ENCODE data around the gene ATP6AP2. TPM values are rescaled to one million over a fixed set of nuclear protein-coding genes. Genes with fewer than 3 reads are reported as not detected.
"Not testable (repeated sequence)": the region's sequence is repeated elsewhere in the genome, so short reads cannot be mapped to it uniquely, and the experiment has no call there.

The ATP6AP2 gene
- total RNA-seq, 2 donors from 2014 or later, result 81.2 to 82.6 TPM

DNA sequence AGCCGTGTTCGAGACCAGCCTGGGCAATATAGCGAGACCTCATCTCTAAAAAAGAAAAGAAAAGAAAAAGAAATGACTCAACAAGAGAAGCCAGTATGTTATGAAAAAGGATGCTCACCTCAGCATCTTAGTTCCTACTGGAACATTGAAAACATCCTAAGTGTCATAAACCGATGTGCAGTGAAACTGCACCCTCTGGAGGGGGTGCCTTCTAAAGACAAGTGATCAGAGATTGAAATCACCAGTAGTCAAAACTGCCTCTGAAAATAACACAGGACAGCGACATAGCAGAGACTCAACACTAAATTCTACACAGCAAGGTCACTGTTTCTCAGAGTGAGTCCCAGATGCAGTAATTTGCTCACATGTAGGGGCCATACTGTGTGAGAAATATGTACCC, 28.0 kb upstream of the ATP6AP2 start:
- Mint-ChIP-seq H3K4me3 (no peak overlapping the region), H3K27me3 (peaks cover 7% of the 10 kb centered on the region), H3K27ac (no peak overlapping the region), H3K36me3 (ENCODE audit: low read depth) (no peaks in the 10 kb centered on the region), H3K4me1 (no peaks in the 10 kb centered on the region)
- DNase-seq, result no peak
- no peaks in the 10 kb centered on the region for H3K9me3 ChIP-seq (ENCODE audit: control insufficient read depth, low read length, poor library complexity, severe bottlenecking)
- ATAC-seq, result no peak

DNA sequence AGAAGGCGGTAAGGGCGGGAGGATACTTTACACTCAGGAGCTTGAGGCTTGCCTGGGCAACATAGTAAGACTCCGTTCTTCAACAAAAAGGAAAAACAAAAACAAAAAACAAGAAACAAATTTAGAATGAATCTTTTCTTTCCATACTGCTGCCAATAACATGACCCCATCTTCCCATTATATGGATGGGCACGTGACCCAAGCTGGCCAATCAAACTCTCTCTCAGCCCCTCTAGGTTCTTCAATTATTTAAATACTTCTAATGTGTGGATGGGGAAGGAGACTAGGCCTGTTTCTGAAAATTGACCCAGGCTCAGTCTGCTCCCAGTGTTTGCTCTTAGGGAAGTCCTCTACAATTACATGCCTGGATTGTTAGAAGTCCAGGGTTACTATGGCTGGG, 22.2 kb upstream of the ATP6AP2 start:
- no peak overlapping the region for H3K27ac Mint-ChIP-seq
- no peak overlapping the region for H3K4me3 Mint-ChIP-seq
- no peak for DNase-seq
- H3K4me1 Mint-ChIP-seq, result no peaks in the 10 kb centered on the region
- no peak for ATAC-seq
- H3K9me3 ChIP-seq (ENCODE audit: control insufficient read depth, low read length, poor library complexity, severe bottlenecking), result no peaks in the 10 kb centered on the region
- no peaks in the 10 kb centered on the region for H3K36me3 Mint-ChIP-seq (ENCODE audit: low read depth)
- no peaks in the 10 kb centered on the region for H3K27me3 Mint-ChIP-seq

DNA sequence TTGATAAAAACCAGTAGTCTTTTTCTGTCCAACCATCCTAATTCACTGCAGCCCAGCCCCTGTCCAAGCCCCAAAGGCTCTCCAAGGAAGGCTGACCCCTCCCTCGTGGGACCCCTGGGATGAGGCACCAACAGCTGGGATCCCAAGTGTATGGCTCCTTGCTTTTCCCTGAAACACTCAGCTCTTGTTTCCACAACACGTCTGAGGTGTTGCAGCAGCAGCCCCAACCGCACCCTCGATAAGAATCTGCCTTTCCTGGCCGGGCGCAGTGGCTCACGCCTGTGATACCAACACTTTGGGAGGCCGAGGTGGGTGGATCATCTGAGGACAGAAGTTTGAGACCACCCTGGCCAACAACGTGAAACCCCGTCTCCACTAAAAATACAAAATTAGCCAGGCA, 17.0 kb upstream of the ATP6AP2 start:
- Mint-ChIP-seq H3K27ac (no peak overlapping the region), H3K36me3 (ENCODE audit: low read depth) (no peaks in the 10 kb centered on the region), H3K4me1 (no peaks in the 10 kb centered on the region), H3K4me3 (no peak overlapping the region), H3K27me3 (no peaks in the 10 kb centered on the region)
- no peaks in the 10 kb centered on the region for H3K9me3 ChIP-seq (ENCODE audit: control insufficient read depth, low read length, poor library complexity, severe bottlenecking)
- no peak for DNase-seq
- ATAC-seq, result no peak

DNA sequence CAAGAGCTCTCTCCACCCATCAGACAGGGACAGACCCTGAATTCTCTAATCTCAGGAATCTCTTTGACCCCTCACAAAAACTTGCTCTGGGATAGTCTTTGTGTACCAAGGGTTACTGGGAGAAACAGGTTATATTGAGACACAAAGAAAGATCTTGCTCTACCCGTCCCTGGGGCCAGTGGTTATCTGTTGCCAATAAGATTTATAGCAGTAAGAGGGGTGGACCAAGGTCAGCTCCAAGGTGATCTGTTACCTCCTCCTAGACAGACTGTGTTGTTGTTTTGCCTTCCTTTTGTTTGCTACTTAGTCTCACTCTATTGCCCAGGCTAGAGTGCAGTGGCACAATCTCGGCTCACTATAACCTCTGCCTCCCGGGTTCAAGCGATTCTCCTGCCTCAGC, 16.3 kb upstream of the ATP6AP2 start:
- no peak overlapping the region for H3K27ac Mint-ChIP-seq
- H3K27me3 Mint-ChIP-seq, result no peaks in the 10 kb centered on the region
- no peak for ATAC-seq
- H3K4me1 Mint-ChIP-seq, result no peaks in the 10 kb centered on the region
- H3K36me3 Mint-ChIP-seq (ENCODE audit: low read depth), result no peaks in the 10 kb centered on the region
- DNase-seq, result no peak
- no peaks in the 10 kb centered on the region for H3K9me3 ChIP-seq (ENCODE audit: control insufficient read depth, low read length, poor library complexity, severe bottlenecking)
- H3K4me3 Mint-ChIP-seq, result no peak overlapping the region

DNA sequence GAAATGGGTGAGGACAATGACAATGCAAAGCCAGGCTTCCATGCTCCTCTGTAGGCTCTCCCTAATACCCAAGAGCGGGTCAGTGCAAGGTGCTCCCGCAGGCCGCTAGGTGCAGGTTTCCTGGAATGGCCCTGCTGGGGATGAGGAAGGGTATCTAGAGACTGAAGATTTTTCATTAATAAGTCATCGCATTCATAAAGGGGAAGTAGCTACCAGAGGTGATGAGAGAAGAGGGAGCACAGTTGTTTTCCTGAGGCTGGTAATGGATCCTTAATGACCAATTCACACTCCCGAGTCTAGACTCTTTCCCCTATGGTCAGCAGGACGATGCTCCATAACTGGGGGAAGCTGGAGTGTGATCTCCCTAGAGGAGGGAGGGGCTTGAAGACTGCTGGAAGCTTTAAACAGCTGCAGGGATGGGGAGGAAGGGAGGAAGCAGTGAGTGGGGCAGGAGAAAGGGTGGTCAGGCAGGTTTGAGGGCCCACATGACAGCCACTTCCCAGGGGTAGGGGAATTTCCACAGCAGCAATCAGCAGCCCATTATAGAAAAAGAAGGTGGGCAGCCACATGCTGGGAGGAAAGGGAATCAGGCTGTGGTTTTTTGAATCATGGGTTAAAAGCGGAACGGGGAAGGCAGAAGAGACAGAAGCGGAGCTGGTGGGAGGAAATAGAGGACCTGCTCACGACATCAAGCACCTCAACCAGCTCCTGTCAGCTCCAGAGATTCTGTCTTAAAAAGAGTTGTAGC, 10.2 kb upstream of the ATP6AP2 start:
- Mint-ChIP-seq H3K4me1 (peaks cover 5% of the 10 kb centered on the region), H3K36me3 (ENCODE audit: low read depth) (no peaks in the 10 kb centered on the region), H3K27me3 (no peaks in the 10 kb centered on the region), H3K27ac (no peak overlapping the region), H3K4me3 (peak overlapping the region; percentile 70)
- peak; percentile 14 for ATAC-seq
- no peak for DNase-seq
- H3K9me3 ChIP-seq (ENCODE audit: control insufficient read depth, low read length, poor library complexity, severe bottlenecking), result no peaks in the 10 kb centered on the region

DNA sequence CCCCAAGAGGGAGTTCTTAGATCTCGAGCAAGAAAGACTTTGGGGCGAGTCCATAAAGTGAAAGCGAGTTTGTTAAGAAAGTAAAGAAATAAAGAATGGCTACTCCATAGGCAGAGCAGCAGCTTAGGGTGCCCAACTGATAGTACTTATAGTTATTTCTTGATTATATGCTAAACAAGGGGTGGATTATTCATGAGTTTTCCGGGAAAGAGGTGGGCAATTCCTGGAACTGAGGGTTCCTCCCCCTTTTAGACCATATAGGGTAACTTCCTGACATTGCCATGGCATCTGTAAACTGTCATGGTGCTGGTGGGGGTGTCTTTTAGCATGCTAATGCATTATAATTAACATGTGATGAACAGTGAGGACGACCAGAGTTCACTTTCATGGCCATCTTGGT, 9.6 kb upstream of the ATP6AP2 start:
- DNase-seq; ATAC-seq; H3K9me3 ChIP-seq (ENCODE audit: control insufficient read depth, low read length, poor library complexity, severe bottlenecking); H3K4me1 Mint-ChIP-seq; H3K36me3 Mint-ChIP-seq (ENCODE audit: low read depth); H3K27me3 Mint-ChIP-seq; H3K27ac Mint-ChIP-seq: not testable (repeated sequence)
- H3K4me3 Mint-ChIP-seq, result peak overlapping the region; percentile 70

DNA sequence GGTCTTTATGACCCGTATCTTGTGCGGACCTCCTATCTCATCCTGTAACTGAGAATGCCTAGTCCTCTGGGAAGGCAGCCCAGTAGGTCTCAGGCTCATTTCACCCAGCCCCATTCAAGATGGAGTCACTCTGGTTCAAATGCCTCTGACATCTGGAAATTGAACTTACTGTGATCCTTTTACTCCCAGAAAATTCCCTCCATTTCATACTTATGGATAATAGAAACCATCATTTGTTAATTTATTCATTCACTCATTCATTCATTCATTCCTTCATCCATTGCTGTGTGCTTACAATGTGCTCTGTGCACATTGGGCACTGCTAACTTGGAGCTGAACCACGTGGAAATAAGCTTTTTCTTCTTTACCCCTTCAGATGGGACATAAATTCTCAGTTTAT, 9.2 kb upstream of the ATP6AP2 start:
- DNase-seq (no peak), ATAC-seq (no peak)
- H3K4me3 Mint-ChIP-seq, result no peak overlapping the region
- no peaks in the 10 kb centered on the region for H3K27me3 Mint-ChIP-seq
- no peaks in the 10 kb centered on the region for H3K9me3 ChIP-seq (ENCODE audit: control insufficient read depth, low read length, poor library complexity, severe bottlenecking)
- H3K4me1 Mint-ChIP-seq, result peaks cover 5% of the 10 kb centered on the region
- H3K27ac Mint-ChIP-seq, result no peak overlapping the region
- no peaks in the 10 kb centered on the region for H3K36me3 Mint-ChIP-seq (ENCODE audit: low read depth)

DNA sequence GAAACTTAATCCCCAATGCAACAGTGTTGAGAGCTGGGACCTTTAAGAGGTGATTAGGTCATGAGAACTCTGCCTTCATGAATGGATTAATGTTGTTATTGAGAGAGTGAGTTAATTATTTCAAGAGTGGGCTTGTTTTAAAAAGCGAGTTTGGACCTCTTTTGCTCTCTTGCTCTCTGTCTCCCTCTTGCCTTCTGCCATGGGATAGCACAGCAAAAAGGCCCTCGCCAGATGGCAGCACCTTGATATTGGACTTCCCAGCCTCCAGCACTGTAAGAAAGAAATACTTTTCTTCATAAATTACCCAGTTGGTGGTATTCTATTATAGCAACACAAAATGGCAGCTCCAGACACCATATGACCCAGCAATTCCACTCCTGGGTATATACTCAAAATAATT, 7.0 kb upstream of the ATP6AP2 start:
- Mint-ChIP-seq H3K4me1 (peaks cover 5% of the 10 kb centered on the region), H3K36me3 (ENCODE audit: low read depth) (no peaks in the 10 kb centered on the region), H3K4me3 (no peak overlapping the region), H3K27me3 (no peaks in the 10 kb centered on the region), H3K27ac (no peak overlapping the region)
- DNase-seq (peak in 2 of 3 donors; percentile 9 to 16), ATAC-seq (peak; percentile 83)
- no peaks in the 10 kb centered on the region for H3K9me3 ChIP-seq (ENCODE audit: control insufficient read depth, low read length, poor library complexity, severe bottlenecking)

DNA sequence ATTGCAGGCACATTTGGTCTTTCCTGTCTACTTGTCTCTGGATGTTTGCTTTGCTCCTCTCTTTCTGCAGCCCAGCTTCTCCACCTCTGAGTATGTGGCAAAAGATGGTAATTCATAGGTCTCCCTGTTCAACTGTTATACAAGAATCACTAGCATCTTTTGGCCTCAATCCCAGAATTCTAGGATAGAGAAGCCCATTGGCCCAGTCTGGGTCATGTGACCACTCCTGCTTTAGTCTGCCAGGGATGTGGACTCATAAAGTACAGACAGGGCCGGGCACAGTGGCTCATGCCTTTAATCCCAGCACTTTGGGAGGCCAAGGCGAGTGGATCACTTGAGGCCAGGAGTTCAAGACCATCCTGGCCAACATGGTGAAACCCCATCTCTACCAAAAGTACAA, 5.4 kb upstream of the ATP6AP2 start:
- not testable (repeated sequence) for ATAC-seq; H3K4me3 Mint-ChIP-seq; H3K9me3 ChIP-seq (ENCODE audit: control insufficient read depth, low read length, poor library complexity, severe bottlenecking); H3K27ac Mint-ChIP-seq; DNase-seq; H3K27me3 Mint-ChIP-seq; H3K4me1 Mint-ChIP-seq; H3K36me3 Mint-ChIP-seq (ENCODE audit: low read depth)

DNA sequence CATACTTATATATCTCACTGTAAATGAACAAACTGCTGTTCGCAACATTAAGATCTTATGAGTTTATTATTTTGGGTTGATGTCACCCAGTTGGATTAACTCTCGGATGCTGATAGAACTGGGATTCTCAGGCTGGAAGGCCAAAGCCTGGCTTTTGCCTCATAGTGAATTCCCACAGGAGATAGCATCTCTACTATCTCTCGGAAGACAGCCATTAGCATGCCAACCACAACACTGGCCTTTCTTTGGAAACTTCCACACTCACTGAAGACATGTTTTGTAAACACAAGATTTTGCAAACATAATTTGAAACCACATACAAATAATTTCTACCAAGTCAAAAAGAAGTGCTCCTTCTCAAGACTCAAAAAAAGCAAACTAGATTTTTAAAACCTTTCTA, 4.5 kb upstream of the ATP6AP2 start:
- H3K9me3 ChIP-seq (ENCODE audit: control insufficient read depth, low read length, poor library complexity, severe bottlenecking), result no peaks in the 10 kb centered on the region
- Mint-ChIP-seq H3K4me1 (peaks cover 2% of the 10 kb centered on the region), H3K4me3 (no peak overlapping the region), H3K36me3 (ENCODE audit: low read depth) (no peaks in the 10 kb centered on the region), H3K27ac (no peak overlapping the region), H3K27me3 (no peaks in the 10 kb centered on the region)
- DNase-seq, result no peak
- ATAC-seq, result no peak

DNA sequence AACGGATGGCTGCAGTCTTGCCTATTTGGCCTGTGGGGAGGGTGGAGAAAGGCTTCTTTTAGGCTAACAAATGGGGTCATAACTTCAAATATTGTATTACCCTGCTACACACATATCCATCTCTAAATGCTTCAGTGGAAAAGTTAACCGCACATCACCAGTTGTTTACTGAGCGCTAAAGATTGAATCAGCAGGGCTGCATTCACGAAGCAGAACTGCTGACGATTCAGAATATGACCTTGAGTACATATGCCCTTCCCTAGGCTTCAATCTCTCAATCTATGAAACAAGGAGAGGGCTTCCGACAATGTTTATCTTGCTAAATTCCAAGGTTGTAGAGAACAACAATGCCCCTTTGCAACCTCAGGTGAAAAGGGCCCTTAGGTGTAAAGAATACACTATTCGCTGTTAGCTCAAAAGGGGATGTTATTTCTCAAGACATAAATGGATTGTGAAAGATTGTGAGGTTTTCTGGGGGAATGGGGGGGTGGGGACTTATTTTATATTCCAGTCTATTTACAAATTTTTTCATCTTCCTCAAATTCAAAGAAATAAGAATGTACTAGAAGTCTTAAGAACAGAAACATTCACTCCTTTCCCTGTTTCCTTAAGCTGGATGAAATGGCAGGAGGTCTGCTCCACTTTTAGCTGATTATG, 2.6 kb upstream of the ATP6AP2 start:
- H3K4me3 Mint-ChIP-seq, result no peak overlapping the region
- no peak for ATAC-seq
- DNase-seq, result no peak
- H3K36me3 Mint-ChIP-seq (ENCODE audit: low read depth), result no peaks in the 10 kb centered on the region
- no peaks in the 10 kb centered on the region for H3K9me3 ChIP-seq (ENCODE audit: control insufficient read depth, low read length, poor library complexity, severe bottlenecking)
- H3K4me1 Mint-ChIP-seq, result peaks cover 9% of the 10 kb centered on the region
- H3K27ac Mint-ChIP-seq, result no peak overlapping the region
- H3K27me3 Mint-ChIP-seq, result no peaks in the 10 kb centered on the region

DNA sequence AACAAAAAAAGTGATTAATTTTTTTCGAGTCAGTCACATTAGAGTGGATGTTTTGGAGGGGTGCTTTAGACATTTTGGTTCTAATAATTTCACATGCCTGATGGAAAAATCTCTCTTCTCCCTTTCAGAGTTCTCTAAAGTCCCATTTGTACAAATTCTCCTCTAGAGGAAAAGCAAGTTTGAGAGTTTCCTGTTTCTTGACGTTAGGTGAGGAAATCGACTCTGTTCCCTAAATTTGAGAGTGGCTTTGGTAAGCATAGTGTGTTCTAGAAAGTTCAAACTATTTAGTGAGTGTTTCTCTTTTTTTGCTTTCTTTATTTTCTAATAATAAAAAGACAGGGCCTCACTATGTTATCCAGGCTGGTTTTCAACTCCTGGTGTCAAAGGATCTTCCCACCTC, 1.6 kb upstream of the ATP6AP2 start:
- H3K27me3 Mint-ChIP-seq, result no peaks in the 10 kb centered on the region
- no peak overlapping the region for H3K4me3 Mint-ChIP-seq
- H3K36me3 Mint-ChIP-seq (ENCODE audit: low read depth), result no peaks in the 10 kb centered on the region
- H3K4me1 Mint-ChIP-seq, result peaks cover 16% of the 10 kb centered on the region
- ATAC-seq, result no peak
- H3K9me3 ChIP-seq (ENCODE audit: control insufficient read depth, low read length, poor library complexity, severe bottlenecking), result no peaks in the 10 kb centered on the region
- DNase-seq, result no peak
- H3K27ac Mint-ChIP-seq, result no peak overlapping the region

DNA sequence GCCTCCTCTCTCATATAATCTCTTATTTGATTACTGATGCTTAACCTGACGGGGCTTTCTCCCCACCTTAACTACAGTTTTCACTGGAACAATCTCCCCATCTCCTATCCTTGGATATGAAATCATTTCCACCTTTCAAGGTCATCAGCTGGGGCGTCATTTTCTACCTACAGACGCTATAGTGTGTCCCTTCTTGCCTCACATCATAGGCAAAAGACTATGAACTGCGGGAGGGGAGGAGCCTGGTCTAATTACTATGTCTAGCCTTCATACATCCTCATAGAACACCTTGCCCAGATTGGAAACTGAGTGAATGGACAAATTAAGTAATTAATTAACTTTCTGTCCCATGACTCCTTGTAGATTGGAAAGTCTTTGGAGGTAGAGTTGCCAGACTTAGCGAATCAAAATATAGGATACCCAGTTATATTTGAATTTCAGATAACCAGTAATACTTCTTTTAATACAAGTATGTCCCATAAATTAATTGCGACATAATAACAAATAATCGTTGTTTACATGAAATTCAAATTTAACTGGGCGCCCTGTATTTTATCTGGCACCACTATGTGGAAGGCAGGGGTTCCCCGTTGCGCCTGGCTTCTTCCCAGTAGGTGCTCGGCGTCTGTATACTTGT, 752 bp upstream of the ATP6AP2 start:
- no peaks in the 10 kb centered on the region for H3K9me3 ChIP-seq (ENCODE audit: control insufficient read depth, low read length, poor library complexity, severe bottlenecking)
- DNase-seq (no peak), ATAC-seq (peak; percentile 59)
- Mint-ChIP-seq H3K27me3 (no peaks in the 10 kb centered on the region), H3K36me3 (ENCODE audit: low read depth) (no peaks in the 10 kb centered on the region), H3K4me3 (peak overlapping the region; percentile 94), H3K4me1 (peaks cover 16% of the 10 kb centered on the region), H3K27ac (peak overlapping the region; percentile 70)

Measured in T-helper 17 cell (primary cell).